Sigmoid colon (tissue), 7 donors: ENCODE measurements around the gene RABEP1. TPM values are rescaled to one million over a fixed set of nuclear protein-coding genes. Genes with fewer than 3 reads are reported as not detected.

Experiments used
- DNase-seq: peaks from one replicate; pipeline ENCODE4 v3.0.0-alpha.2; 2019
- H3K27ac ChIP-seq, 4 donors: fragments of 200-600 bp; sonication (generic); one replicate each; pipeline ENCODE4 v1.5.1; 2016 to 2019; ENCODE audit warnings: mild to moderate bottlenecking in 1 of 4
- H3K27me3 ChIP-seq, 3 donors: fragments of 200-600 bp; sonication (generic); one replicate each; pipeline ENCODE4 v1.5.1; 2019; ENCODE audit warnings: mild to moderate bottlenecking in 1 of 3
- H3K36me3 ChIP-seq, 4 donors: fragments of 200-600 bp; sonication (generic); one replicate each; pipeline ENCODE4 v1.5.1; 2016 to 2019
- H3K4me1 ChIP-seq, 4 donors: fragments of 200-600 bp; sonication (generic); one replicate each; pipeline ENCODE4 v1.5.1; 2017 to 2019
- H3K4me3 ChIP-seq, 4 donors: fragments of 200-600 bp; sonication (generic); one replicate each; pipeline ENCODE4 v1.5.1; 2017 to 2019; ENCODE audit warnings: mild to moderate bottlenecking in 2 of 4, moderate library complexity in 1 of 4
- H3K9me3 ChIP-seq, 4 donors: fragments of 200-600 bp in 3 of 4; sonication (generic) in 3 of 4; one replicate each; pipeline versions ENCODE4 v1.5.1 to v1.6.1; 2013 to 2019
- CTCF ChIP-seq, 4 experiments: fragments of 450-650 bp in 3 of 4; fragments of 200-600 bp in 1 of 4; IDR thresholded peaks; one replicate each; pipeline ENCODE4 v1.5.1; 2016 to 2019; ENCODE audit warnings: antibody characterized with exemption in 4 of 4, mild to moderate bottlenecking in 3 of 4, moderate library complexity in 2 of 4
- EP300 ChIP-seq, 4 donors: sonication (generic); formaldehyde crosslinking; IDR thresholded peaks; one replicate each; pipeline ENCODE4 v1.6.1; 2017; ENCODE audit warnings: antibody characterized with exemption in 4 of 4
- POLR2A ChIP-seq, 2 donors: fragments of 450-650 bp; IDR thresholded peaks; one replicate each; pipeline ENCODE4 v1.6.1; 2016; ENCODE audit warnings: antibody characterized with exemption in 2 of 2, mild to moderate bottlenecking in 2 of 2, moderate library complexity in 2 of 2
- POLR2AphosphoS5 ChIP-seq, 4 donors: sonication (generic); formaldehyde crosslinking; IDR thresholded peaks; one replicate each; pipeline ENCODE4 v1.6.1; 2017; ENCODE audit warnings: antibody characterized with exemption in 4 of 4
- WGBS, 2 donors: extraction: QIAGEN DNeasy Blood & Tissue Kit; methylation state at CpG; one replicate each; pipeline ENCODE4 v1.1.7; 2013; 5-methylcytosine and 5-hydroxymethylcytosine counted together
- intact Hi-C: fragments of 100-400 bp; cut with DNase I; formaldehyde crosslinking; loops from one replicate; pipeline ENCODE4 v1.15.1; 2023
- polyA plus RNA-seq, 3 donors: library from polyadenylated mRNA; stranded (reverse); fragments of 200-250 nt; gene quantifications; one replicate each; pipeline ENCODE4 v1.2.3, GENCODE V29; 2013
- total RNA-seq, 4 donors: library from RNA; depleted of rRNA; stranded (reverse); fragments of >200 nt; gene quantifications; one replicate each; pipeline ENCODE4 v1.1.0, GENCODE V29; 2016
- donor health status: healthy with polysubstance abuse.
- donor health status: Bipolar disorder and iron deficiency.
- donor health status: healthy.

The RABEP1 gene
- total and polyA plus RNA-seq, 7 donors = 12.7 to 52.9 (median 39.8) TPM

- intact Hi-C loops = no loop called here
- no peak for DNase-seq
- H3K4me1 ChIP-seq = no peaks in the 10 kb centered on the region
These were observed 25.0 kb upstream of the RABEP1 start for GRCh38 chr17:5257124-5257523.

GRCh38 chr17:5260542-5260941 is 21.5 kb upstream of the RABEP1 start:
- Histone ChIP-seq H3K36me3 (no peaks in the 10 kb centered on the region), H3K9me3 (no peaks in the 10 kb centered on the region), H3K27ac (no peak overlapping the region), H3K4me3 (no peak overlapping the region), H3K4me1 (no peaks in the 10 kb centered on the region), H3K27me3 (no peaks in the 10 kb centered on the region)
- DNase-seq = no peak
- WGBS, 2 donors = 98% methylated on average over 1 of the region's 1 CpG
- intact Hi-C loops = no loop called here
- TF ChIP-seq POLR2AphosphoS5 (IDR thresholded peaks at IDR 0.05) (no peak), CTCF (IDR thresholded peaks at IDR 0.05) (no peak), POLR2A (IDR thresholded peaks at IDR 0.05) (no peak), EP300 (IDR thresholded peaks at IDR 0.05) (no peak)

More at GRCh38 chr17:5257124-5257523, 25.0 kb upstream of the RABEP1 start:
- Histone ChIP-seq H3K4me3 (no peak overlapping the region), H3K9me3 (no peaks in the 10 kb centered on the region), H3K27me3 (no peaks in the 10 kb centered on the region), H3K36me3 (no peaks in the 10 kb centered on the region), H3K27ac (no peak overlapping the region)
- no peak for TF ChIP-seq POLR2A (IDR thresholded peaks at IDR 0.05)
- TF ChIP-seq POLR2AphosphoS5 (IDR thresholded peaks at IDR 0.05) = no peak
- WGBS, 2 donors = 93% methylated on average over 5 of the region's 5 CpGs

- H3K27ac ChIP-seq = no peak overlapping the region
- intact Hi-C loops = no loop called here
- no peak for DNase-seq
- no peaks in the 10 kb centered on the region for H3K4me1 ChIP-seq
- no peaks in the 10 kb centered on the region for H3K27me3 ChIP-seq
- no peaks in the 10 kb centered on the region for H3K9me3 ChIP-seq
- H3K4me3 ChIP-seq = no peak overlapping the region
- 18 to 49% methylated on average over 2 of the region's 2 CpGs for WGBS, 2 donors
- H3K36me3 ChIP-seq = no peaks in the 10 kb centered on the region
- TF ChIP-seq EP300 (IDR thresholded peaks at IDR 0.05) = no peak
- TF ChIP-seq CTCF (IDR thresholded peaks at IDR 0.05) = no peak
- no peak for TF ChIP-seq POLR2AphosphoS5 (IDR thresholded peaks at IDR 0.05)
- no peak for TF ChIP-seq POLR2A (IDR thresholded peaks at IDR 0.05)
These were observed 19.6 kb upstream of the RABEP1 start for GRCh38 chr17:5262416-5262991.

GRCh38 chr17:5263441-5263840 is 18.6 kb upstream of the RABEP1 start:
- no peaks in the 10 kb centered on the region for H3K36me3 ChIP-seq
- intact Hi-C loops = no loop called here
- no peaks in the 10 kb centered on the region for H3K27me3 ChIP-seq
- no peak for DNase-seq
- WGBS, 2 donors = 86 to 93% methylated on average over 6 of the region's 6 CpGs
- no peak overlapping the region for H3K4me3 ChIP-seq
- no peak for TF ChIP-seq POLR2A (IDR thresholded peaks at IDR 0.05)
- TF ChIP-seq POLR2AphosphoS5 (IDR thresholded peaks at IDR 0.05) = no peak
- no peak for TF ChIP-seq CTCF (IDR thresholded peaks at IDR 0.05)
- no peak for TF ChIP-seq EP300 (IDR thresholded peaks at IDR 0.05)
- no peaks in the 10 kb centered on the region for H3K4me1 ChIP-seq
- H3K9me3 ChIP-seq = no peaks in the 10 kb centered on the region
- H3K27ac ChIP-seq = no peak overlapping the region

- no peaks in the 10 kb centered on the region for H3K36me3 ChIP-seq
- TF ChIP-seq CTCF (IDR thresholded peaks at IDR 0.05) (no peak), EP300 (IDR thresholded peaks at IDR 0.05) (no peak), POLR2AphosphoS5 (IDR thresholded peaks at IDR 0.05) (no peak), POLR2A (IDR thresholded peaks at IDR 0.05) (no peak)
- intact Hi-C loops = no loop called here
- H3K4me3 ChIP-seq = no peak overlapping the region
- DNase-seq = no peak
- no peaks in the 10 kb centered on the region for H3K27me3 ChIP-seq
- H3K4me1 ChIP-seq = no peaks in the 10 kb centered on the region
- WGBS, 2 donors = 8 to 50% methylated on average over 3 of the region's 3 CpGs
- H3K27ac ChIP-seq = no peak overlapping the region
- H3K9me3 ChIP-seq = no peaks in the 10 kb centered on the region
These were observed 17.2 kb upstream of the RABEP1 start for GRCh38 chr17:5264893-5265292.
